Activated CD8-positive, alpha-beta memory T cell treated with anti-CD3 and anti-CD28 coated beads, Interleukin-2, amount 10 ng/mL, durations not matched to agents 7 days and 5 days (primary cell): ENCODE results near the gene RGL4. TPM values are rescaled to one million over a fixed set of nuclear protein-coding genes. Genes with fewer than 3 reads are reported as not detected.

Experiments
- ATAC-seq: fragments of 150-1000 bp; cut with Tn5 transposase; one replicate; pipeline ENCODE4 v1.10.0; 2021; ENCODE audit warnings: moderate library complexity
- CTCF ChIA-PET: fragments of 350-600 bp; sonication (Branson Sonifier 250); formaldehyde crosslinking; loops from one replicate; lab custom pipeline; 2021; ENCODE audit warnings: antibody characterized with exemption; lab: Charles Lee
- DNase-seq: peaks from one replicate; pipeline ENCODE4 v3.0.0-alpha.2; 2020
- H3K27ac Mint-ChIP-seq: one replicate; pipeline ENCODE4 v1.8.0; 2021; ENCODE audit warnings: mild to moderate bottlenecking, mixed read lengths
- H3K27me3 Mint-ChIP-seq: one replicate; pipeline ENCODE4 v1.8.0; 2021; ENCODE audit warnings: mixed read lengths
- H3K36me3 Mint-ChIP-seq: one replicate; pipeline ENCODE4 v1.8.0; 2021; ENCODE audit warnings: mild to moderate bottlenecking, mixed read lengths
- H3K4me1 Mint-ChIP-seq: one replicate; pipeline ENCODE4 v1.8.0; 2021; ENCODE audit warnings: mixed read lengths
- H3K4me3 Mint-ChIP-seq: one replicate; pipeline ENCODE4 v1.8.0; 2021; ENCODE audit warnings: mild to moderate bottlenecking, moderate library complexity, mixed read lengths
- H3K9me3 Mint-ChIP-seq: one replicate; pipeline ENCODE4 v1.8.0; 2022; ENCODE audit warnings: low read depth, mixed read lengths
- total RNA-seq, 2 experiments: library from RNA; stranded (reverse); gene quantifications; one replicate each; pipeline ENCODE4 v1.2.3, GENCODE V29; 2021

RGL4 gene
- total RNA-seq, 2 experiments from 2014 or later = 15.5 to 30.8 TPM

DNA sequence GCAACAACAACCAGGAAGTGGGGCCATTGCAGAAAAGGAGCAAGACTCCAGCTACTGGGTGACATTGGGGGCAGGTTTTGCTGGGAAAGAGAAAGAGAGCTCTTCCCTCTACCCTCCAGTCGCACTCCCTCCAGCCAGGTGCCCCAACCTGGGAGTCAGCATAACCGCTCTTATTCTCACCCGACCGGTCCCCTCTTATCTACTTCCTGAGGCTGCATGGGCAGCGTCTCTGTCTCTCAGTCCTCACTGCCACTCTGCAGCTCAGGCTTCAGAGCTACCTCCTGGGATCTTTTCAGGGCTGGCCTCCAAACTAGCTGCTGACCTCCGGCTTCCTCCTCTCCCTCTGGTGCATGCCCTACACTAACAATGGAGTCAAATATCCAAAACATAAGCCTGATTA lies 55.0 kb downstream of the RGL4 start:
- Mint-ChIP-seq H3K27me3 (no peaks in the 10 kb centered on the region), H3K27ac (no peak overlapping the region), H3K36me3 (peaks cover 24% of the 10 kb centered on the region), H3K4me1 (peaks cover 15% of the 10 kb centered on the region), H3K9me3 (peaks cover 3% of the 10 kb centered on the region), H3K4me3 (no peak overlapping the region)
- DNase-seq (no peak), ATAC-seq (no peak)
- CTCF ChIA-PET = interaction anchor here (0.7 to 1.3 kb wide), 2 partner anchors 32 to 111 kb away, joined by 3 to 4 read pairs; partner anchors contain the start of gene SLC2A11

Other genes starting within 250 kb of the RGL4 start
- gene IGLL1, start 110.7 kb upstream of the RGL4 start, total RNA-seq = 1 to 10 TPM in 1 of 2 experiments, under 1 TPM in 1; 0.42 to 2.0 TPM
- under 1 TPM in 1 of 2 experiments, not detected in 1; 0.23 TPM for gene DRICH1, start 58.7 kb upstream of the RGL4 start, total RNA-seq
- gene ZNF70, start 60.1 kb downstream of the RGL4 start, total RNA-seq = 1 to 10 TPM; 2.9 to 3.0 TPM
- under 1 TPM in 1 of 2 experiments, not detected in 1; 0.70 TPM for gene VPREB3, start 63.4 kb downstream of the RGL4 start, total RNA-seq
- 1 to 10 TPM in 1 of 2 experiments, under 1 TPM in 1; 0.77 to 2.8 TPM for gene C22orf15, start 72.0 kb downstream of the RGL4 start, total RNA-seq
- gene CHCHD10, start 77.0 kb downstream of the RGL4 start, total RNA-seq = 100 to 1,000 TPM; 155 to 159 TPM
- 1 to 10 TPM in 1 of 2 experiments, under 1 TPM in 1; 0.91 to 1.0 TPM for gene MMP11, start 81.8 kb downstream of the RGL4 start, total RNA-seq
- gene SMARCB1, start 96.0 kb downstream of the RGL4 start, total RNA-seq = 100 to 1,000 TPM; 117 to 137 TPM
- gene DERL3, start 148.0 kb downstream of the RGL4 start, total RNA-seq = 10 to 100 TPM; 14.6 to 18.1 TPM
- 10 to 100 TPM in 1 of 2 experiments, 1 to 10 TPM in 1; 8.1 to 10.7 TPM for gene SLC2A11, start 166.9 kb downstream of the RGL4 start, total RNA-seq
- gene MIF, start 203.4 kb downstream of the RGL4 start, total RNA-seq = 100 to 1,000 TPM; 730 to 765 TPM